COR-L47 (cell line): ENCODE results near the gene FCGR2B.
"Not testable (repeated sequence)": the region's sequence is repeated elsewhere in the genome, so short reads cannot be mapped to it uniquely, and the experiment has no call there.

ENCODE experiments used
- DNase-seq: peaks from one replicate; lab custom pipeline; 2025; lab: John Stamatoyannopoulos, UW

FCGR2B gene

GRCh38 chr1:161662684-161663339 lies at the start of gene FCGR2B:
Gene FCGR2B, plus strand, starts transcription at chr1:161663143. Its CDS starts 99 bp downstream, at chr1:161663242.
- DNase-seq = not testable (repeated sequence)

GRCh38 chr1:161616417-161616816 lies 46.5 kb upstream of the FCGR2B start:
- DNase-seq = not testable (repeated sequence)

DNA sequence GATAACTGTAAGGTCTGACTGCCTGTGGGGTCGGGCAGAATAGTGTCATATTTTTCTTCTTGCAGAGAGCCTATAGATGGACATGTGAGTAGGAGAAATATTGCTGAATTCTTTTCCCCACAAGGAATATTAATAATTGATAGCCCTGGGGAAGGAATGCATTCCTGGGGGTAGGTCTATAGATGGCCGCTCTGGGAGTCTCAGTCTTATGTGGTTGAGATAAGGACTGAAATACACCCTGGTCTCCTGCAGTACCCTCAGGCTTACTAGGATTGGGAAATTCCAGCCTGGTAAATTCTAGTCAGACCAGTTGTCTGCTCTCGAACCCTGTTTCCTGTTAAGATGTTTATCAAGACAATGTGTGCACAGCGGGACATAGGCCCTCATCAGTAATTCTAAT lies 44.4 kb upstream of the FCGR2B start:
- DNase-seq = not testable (repeated sequence)

DNA sequence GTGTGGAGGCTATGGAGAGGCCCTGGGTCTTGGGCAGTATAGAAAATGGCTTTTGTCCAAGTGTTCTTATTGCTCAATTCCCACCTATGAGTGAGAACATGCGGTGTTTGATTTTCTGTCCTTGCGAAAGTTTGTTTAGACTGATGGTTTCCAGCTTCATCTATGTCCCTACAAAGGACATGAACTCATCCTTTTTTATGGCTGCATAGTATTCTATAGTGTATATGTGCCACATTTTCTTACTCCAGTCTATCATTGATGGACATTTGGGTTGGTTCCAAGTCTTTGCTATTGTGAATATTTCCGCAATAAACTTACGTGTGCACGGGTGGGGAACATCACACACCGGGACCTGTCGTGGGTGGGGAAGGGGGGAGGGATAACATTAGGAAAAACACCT lies 42.5 kb upstream of the FCGR2B start:
- not testable (repeated sequence) for DNase-seq

GRCh38 chr1:161621181-161622000 lies 41.6 kb upstream of the FCGR2B start:
- not testable (repeated sequence) for DNase-seq

- DNase-seq = not testable (repeated sequence)
Observed at GRCh38 chr1:161622054-161622453, 40.9 kb upstream of the FCGR2B start.

- not testable (repeated sequence) for DNase-seq
Observed at GRCh38 chr1:161623401-161624051, 39.4 kb upstream of the FCGR2B start.

- not testable (repeated sequence) for DNase-seq
Observed at GRCh38 chr1:161624605-161625004, 38.3 kb upstream of the FCGR2B start.

DNA sequence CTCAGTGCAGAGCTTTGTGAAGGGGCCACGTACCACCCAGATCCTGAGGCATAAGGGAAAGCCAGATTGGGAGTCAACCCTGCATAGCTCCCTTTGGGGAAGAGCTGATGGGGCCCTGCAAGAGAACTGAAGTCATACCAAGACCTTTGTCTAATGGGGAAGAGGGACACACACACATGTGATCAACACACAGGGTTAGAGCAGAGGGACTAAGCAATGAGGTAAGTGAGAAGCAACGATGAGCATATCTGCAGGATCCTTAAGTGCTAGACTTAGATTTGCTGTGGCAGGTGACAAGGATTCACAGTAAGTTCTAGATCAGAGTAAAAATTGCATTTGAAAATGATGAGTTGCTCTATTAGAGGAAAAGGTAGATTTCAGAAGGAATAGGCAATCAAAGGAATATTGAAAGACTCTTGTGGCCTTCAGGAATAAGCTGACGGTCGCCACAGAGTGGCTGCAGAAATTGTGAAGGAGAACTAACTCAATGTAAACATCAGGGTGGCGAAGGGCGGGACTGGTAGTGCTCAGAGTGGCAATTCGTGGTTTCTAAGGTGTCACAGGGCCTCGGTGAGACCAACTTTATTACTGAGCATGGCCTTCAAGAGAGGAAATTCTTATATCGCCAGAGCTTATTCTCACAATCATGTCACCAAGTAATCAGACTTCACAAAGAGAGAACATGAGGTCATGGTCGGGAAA lies 36.3 kb upstream of the FCGR2B start:
- not testable (repeated sequence) for DNase-seq

GRCh38 chr1:161630128-161630742 lies 32.7 kb upstream of the FCGR2B start:
- DNase-seq = not testable (repeated sequence)

- no peak for DNase-seq
Observed at GRCh38 chr1:161631076-161631475, 31.9 kb upstream of the FCGR2B start, which contains the start of gene FCGR3B. Gene FCGR3B, minus strand, starts transcription at chr1:161631176. Its CDS starts 82 bp downstream, at chr1:161631094.

GRCh38 chr1:161634993-161635392 lies 27.9 kb upstream of the FCGR2B start:
- DNase-seq = not testable (repeated sequence)

- DNase-seq = not testable (repeated sequence)
Observed at GRCh38 chr1:161636189-161636782, 26.7 kb upstream of the FCGR2B start.

DNA sequence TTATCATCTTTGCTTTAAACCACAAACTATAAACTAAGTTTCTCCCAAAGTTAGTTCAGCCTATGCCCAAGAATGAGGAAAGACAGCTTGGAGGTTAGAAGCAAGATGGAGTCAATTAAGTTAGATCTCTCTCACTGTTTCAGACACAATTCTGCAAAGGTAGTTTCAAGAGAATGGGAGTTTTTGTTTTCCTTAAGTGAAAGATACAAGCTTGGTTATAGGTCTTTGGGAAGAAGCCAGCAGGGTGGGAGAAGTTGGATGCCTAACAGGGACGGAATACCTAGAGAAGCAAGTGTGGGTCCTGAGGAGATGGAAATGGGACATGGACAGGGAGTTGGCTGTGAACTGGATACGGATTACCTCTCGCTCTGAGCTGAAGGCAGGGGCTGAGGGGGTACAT lies 26.0 kb upstream of the FCGR2B start:
- DNase-seq = not testable (repeated sequence)

DNA sequence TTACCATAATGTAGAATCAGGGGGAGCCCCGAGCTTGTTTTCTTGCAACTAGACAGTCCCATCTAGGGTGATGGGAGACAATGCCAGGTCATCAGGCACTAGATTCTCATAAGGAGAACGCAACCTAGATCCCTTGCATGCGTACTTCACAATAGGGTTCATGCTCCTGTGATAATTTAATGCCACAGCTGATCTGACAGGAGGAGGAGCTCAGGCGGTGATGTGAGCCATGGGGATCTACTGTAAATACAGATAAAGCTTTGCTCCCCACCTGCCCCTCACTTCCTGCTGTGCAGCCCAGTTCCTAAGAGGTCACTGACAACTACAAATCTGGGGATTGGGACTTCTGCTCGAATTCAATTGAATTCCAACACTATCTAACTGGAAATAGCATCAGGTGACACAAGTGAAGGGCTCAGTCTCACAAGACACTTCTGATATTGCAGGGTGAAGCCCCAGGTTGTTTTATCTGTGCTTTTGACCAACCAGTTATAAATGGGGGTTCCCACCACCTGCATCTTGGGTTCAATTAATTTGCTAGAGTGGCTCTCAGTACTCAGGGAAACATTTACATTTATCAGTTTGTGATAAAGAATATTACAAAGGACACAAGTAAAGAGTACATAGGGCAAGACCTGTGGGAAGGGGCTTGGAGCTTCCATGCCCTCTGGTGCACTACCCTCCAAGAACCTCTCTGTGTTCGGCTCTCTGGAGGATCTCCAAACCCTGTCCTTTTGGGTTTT lies 24.5 kb upstream of the FCGR2B start:
- not testable (repeated sequence) for DNase-seq

- not testable (repeated sequence) for DNase-seq
Observed at GRCh38 chr1:161639203-161639602, 23.7 kb upstream of the FCGR2B start.

DNA sequence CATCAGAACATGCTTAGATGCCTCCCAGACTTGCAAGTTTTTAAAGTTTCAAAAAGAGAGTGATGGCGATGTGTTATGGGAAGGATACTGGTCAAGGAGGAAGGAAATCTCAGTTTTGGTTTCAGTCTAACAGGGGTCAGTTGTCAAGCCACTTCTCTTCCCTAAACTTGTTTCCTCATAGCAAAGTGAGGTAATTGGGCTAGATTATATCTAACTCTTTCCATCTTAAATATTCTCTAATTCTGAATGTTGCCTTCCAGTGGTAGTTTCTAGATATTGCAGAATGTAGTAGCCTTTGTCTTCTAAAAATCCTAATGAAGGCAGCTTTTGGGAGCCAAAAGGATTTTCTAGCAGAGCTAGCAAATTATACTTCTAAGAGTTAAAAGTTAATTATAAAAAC lies 20.2 kb upstream of the FCGR2B start:
- not testable (repeated sequence) for DNase-seq

DNA sequence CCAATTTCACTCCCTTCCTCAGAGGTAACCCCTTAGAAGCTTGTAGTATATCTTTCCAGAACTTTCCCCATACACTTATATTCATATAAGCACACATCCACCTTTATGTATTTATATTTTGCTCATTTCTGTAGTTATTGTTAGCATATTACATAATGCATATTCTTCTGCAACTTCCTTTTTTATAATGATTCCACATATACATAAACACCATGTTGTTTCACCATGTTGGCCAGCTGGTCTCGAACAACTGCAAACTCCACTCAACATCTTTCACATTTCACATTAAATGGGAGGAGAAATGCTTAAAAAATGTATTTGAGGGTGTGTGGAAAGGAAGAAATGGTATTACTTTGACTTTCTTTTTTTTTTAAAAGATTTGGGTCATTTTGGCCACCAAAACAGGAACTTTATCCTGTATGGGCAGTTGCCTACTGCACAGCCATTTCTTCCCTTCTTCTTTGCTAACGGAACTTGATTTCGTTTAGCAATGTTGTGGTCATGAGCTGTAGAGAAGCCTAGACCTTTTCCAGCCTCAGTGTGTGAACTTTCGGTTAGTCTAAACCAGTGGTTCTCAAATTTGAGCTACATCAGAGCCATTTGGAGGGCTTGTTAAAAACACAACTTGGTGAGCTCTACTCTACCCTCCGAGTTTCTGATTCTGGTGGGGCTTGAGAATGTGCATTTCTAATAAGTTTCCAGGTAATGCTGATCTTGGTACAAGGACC lies 19.3 kb upstream of the FCGR2B start:
- not testable (repeated sequence) for DNase-seq

GRCh38 chr1:161644855-161645254 lies 18.1 kb upstream of the FCGR2B start:
- DNase-seq = not testable (repeated sequence)
